HepG2 (cell line): ENCODE measurements around the gene DLL4. TPM values are rescaled to one million over a fixed set of nuclear protein-coding genes. Genes with fewer than 3 reads are reported as not detected.

Experiments
- ATAC-seq: fragments of 200-7000 bp; cut with Tn5 transposase; 3 replicates; pipeline ENCODE4 v1.9.1; 2020; ENCODE audit warnings: mild to moderate bottlenecking, moderate library complexity
- BruUV-seq: library from RNA; stranded (reverse); fragments of 400-500 nt; replicated peaks from 2 replicates; lab custom pipeline; 2021; lab: Mats Ljungman, UMichigan
- CTCF ChIA-PET: fragments of 300-600 bp; formaldehyde crosslinking; extraction: SDS; loops from one replicate; lab custom pipeline; 2021; ENCODE audit warnings: low total read pairs, inconsistent platforms, low intra/inter-chr PET ratio; lab: Yijun Ruan, JAX
- POLR2A ChIA-PET: fragments of 350-600 bp; sonication (Branson Sonifier 250); formaldehyde crosslinking; loops from one replicate; lab custom pipeline; 2020; ENCODE audit warnings: antibody characterized with exemption, inconsistent platforms; lab: Yijun Ruan, JAX
- DNase-seq: peaks from one replicate; pipeline ENCODE4 v3.0.0-alpha.2; 2015; ENCODE audit warnings: low spot score
- FAIRE-seq: peaks from 3 replicates; lab custom pipeline; 2011; peaks lifted over from hg19 to GRCh38; lab: Jason Lieb, UNC
- H2AFZ ChIP-seq: one replicate; pipeline ENCODE4 v1.6.1; 2011; ENCODE audit warnings: low read length, inconsistent platforms
- H3K27ac ChIP-seq: fragments of 300-600 bp; 3 replicates; pipeline ENCODE4 v1.8.0; 2011; ENCODE audit warnings: mixed run types, mild to moderate bottlenecking, mixed read lengths, low read length, inconsistent platforms; ENCODE audit not compliant: insufficient read depth; ENCODE audit errors: extremely low read length
- H3K27me3 ChIP-seq, 2 experiments: fragments of 200-600 bp in 1 of 2; 2 replicates in 1 of 2; 3 replicates in 1 of 2; pipeline versions ENCODE4 v1.6.0 to v1.8.0; 2011; ENCODE audit warnings: low read length in 2 of 2, mild to moderate bottlenecking in 2 of 2, moderate library complexity in 2 of 2, inconsistent platforms in 1 of 2; ENCODE audit not compliant: insufficient read depth in 2 of 2, control insufficient read depth in 1 of 2
- H3K36me3 ChIP-seq, 2 experiments: fragments of 200-600 bp in 1 of 2; replicated peaks in 1 of 2; 2 replicates in 1 of 2; 3 replicates in 1 of 2; pipeline versions ENCODE4 v1.5.1 to v1.8.0; 2011; ENCODE audit warnings: low read length in 2 of 2, inconsistent platforms in 1 of 2; ENCODE audit not compliant: insufficient read depth in 2 of 2, control insufficient read depth in 1 of 2
- H3K4me1 ChIP-seq: 2 replicates; pipeline ENCODE4 v1.5.1; 2012; ENCODE audit warnings: low read length, inconsistent platforms; ENCODE audit not compliant: insufficient read depth
- H3K4me2 ChIP-seq: 2 replicates; pipeline ENCODE4 v1.6.0; 2011; ENCODE audit warnings: low read depth, low read length, inconsistent platforms
- H3K4me3 ChIP-seq, 3 experiments: fragments of 200-600 bp in 1 of 3; sonication (generic), shearing (Covaris generic) in 1 of 3; replicated peaks in 1 of 3; 2 replicates each; pipeline ENCODE4 v1.5.1; 2011 to 2016; ENCODE audit warnings: low read length in 3 of 3, inconsistent platforms in 2 of 3, low read depth in 2 of 3, mild to moderate bottlenecking in 2 of 3, control low read depth in 1 of 3, mixed read lengths in 1 of 3; ENCODE audit not compliant: insufficient read depth in 1 of 3
- H3K79me2 ChIP-seq: one replicate; pipeline ENCODE4 v1.6.1; 2011; ENCODE audit warnings: low read length, inconsistent platforms; ENCODE audit not compliant: insufficient read depth
- H3K9ac ChIP-seq: 2 replicates; pipeline ENCODE4 v1.6.0; 2011; ENCODE audit warnings: mild to moderate bottlenecking, low read depth, low read length, inconsistent platforms; ENCODE audit not compliant: insufficient read depth
- H3K9me3 ChIP-seq: 2 replicates; pipeline ENCODE4 v1.5.1; 2012; ENCODE audit warnings: mild to moderate bottlenecking, low read length
- H4K20me1 ChIP-seq: 2 replicates; pipeline ENCODE4 v1.6.0; 2011; ENCODE audit warnings: inconsistent platforms, mild to moderate bottlenecking, low read length, moderate library complexity; ENCODE audit not compliant: insufficient read depth
- ARID2 ChIP-seq: sonication (generic); formaldehyde crosslinking; IDR thresholded peaks from 2 replicates; pipeline ENCODE4 v1.8.1; 2022; ENCODE audit warnings: mild to moderate bottlenecking, missing genetic modification reagents, borderline replicate concordance
- EP300 ChIP-seq, 3 experiments: sonication (generic) in 1 of 3; formaldehyde crosslinking in 1 of 3; IDR thresholded peaks; 2 replicates each; pipeline versions ENCODE4 v1.5.1 to v1.6.1; 2011 to 2020; ENCODE audit warnings: low read depth in 2 of 3, low read length in 2 of 3, borderline replicate concordance in 1 of 3, improper control_type of control experiment in 1 of 3, mild to moderate bottlenecking in 1 of 3, missing genetic modification reagents in 1 of 3, moderate library complexity in 1 of 3
- HMGA1 ChIP-seq: sonication (generic); formaldehyde crosslinking; conservative IDR thresholded peaks from 2 replicates; pipeline ENCODE4 v1.4.0; 2020; ENCODE audit warnings: missing genetic modification reagents
- KMT2B ChIP-seq: IDR thresholded peaks from 2 replicates; pipeline ENCODE4 v1.6.1; 2016; ENCODE audit warnings: missing genetic modification reagents, missing compliant biosample characterization
- MAFK ChIP-seq, 2 experiments: IDR thresholded peaks in 1 of 2; conservative IDR thresholded peaks in 1 of 2; 2 replicates each; pipeline ENCODE4 v1.6.1; 2011; ENCODE audit warnings: improper control_type of control experiment in 2 of 2, low read length in 2 of 2
- MED13 ChIP-seq: sonication (generic); formaldehyde crosslinking; IDR thresholded peaks from 2 replicates; pipeline ENCODE4 v1.5.0; 2020; ENCODE audit warnings: missing genetic modification reagents
- MTF1 ChIP-seq: sonication (generic); formaldehyde crosslinking; IDR thresholded peaks from 2 replicates; pipeline ENCODE4 v1.5.0; 2020; ENCODE audit warnings: missing genetic modification reagents
- NR2F2 ChIP-seq: IDR thresholded peaks from 2 replicates; pipeline ENCODE4 v1.6.1; 2012; ENCODE audit warnings: low read depth, inconsistent platforms, borderline replicate concordance
- ZNF225 ChIP-seq: sonication (generic); formaldehyde crosslinking; IDR thresholded peaks from 2 replicates; pipeline ENCODE4 v1.4.0; 2020; ENCODE audit warnings: mild to moderate bottlenecking, missing genetic modification reagents
- ZNF607 ChIP-seq: sonication (generic); formaldehyde crosslinking; IDR thresholded peaks from 2 replicates; pipeline ENCODE4 v1.5.1; 2020; ENCODE audit warnings: missing genetic modification reagents, mild to moderate bottlenecking, borderline replicate concordance
- ZNF672 ChIP-seq: sonication (generic); formaldehyde crosslinking; IDR thresholded peaks from 2 replicates; pipeline ENCODE4 v1.8.1; 2022; ENCODE audit warnings: missing genetic modification reagents
- ZSCAN31 ChIP-seq: sonication (generic); formaldehyde crosslinking; IDR thresholded peaks from 2 replicates; pipeline ENCODE4 v1.5.0; 2020; ENCODE audit warnings: low read depth, mild to moderate bottlenecking, missing genetic modification reagents
- WGBS: methylation state at CpG from one replicate; pipeline ENCODE4 v1.1.6; 2017; ENCODE audit warnings: low lambda C conversion rate; 5-methylcytosine and 5-hydroxymethylcytosine counted together
- in situ Hi-C: cut with HindIII; loops from 2 replicates; pipeline ENCODE4 v1.10.0; 2017; ENCODE audit warnings: low pct_unique_long_range_greater_than_20kb; ENCODE audit not compliant: extremely low pct_ligation_motif_present
- intact Hi-C: fragments of 100-400 bp; cut with micrococcal nuclease; formaldehyde crosslinking; loops from one replicate; pipeline ENCODE4 v1.10.0; 2022; ENCODE audit not compliant: unreplicated experiment
- polyA plus RNA-seq, 8 experiments: library from polyadenylated mRNA; depleted of rRNA in 3 of 8; stranded (reverse) in 7 of 8; unstranded in 1 of 8; fragments of >200 nt; fragmentation: Illumina TruSeq in 4 of 8; extraction: Trizol in 4 of 8; gene quantifications; 2 replicates each; pipeline versions ENCODE4 v1.2.1 to v1.2.3, GENCODE V29; 2011 to 2016; ENCODE audit warnings: low read depth in 4 of 8, missing spikeins in 1 of 8, mixed read lengths in 1 of 8; ENCODE audit not compliant: insufficient read depth in 1 of 8
- total RNA-seq, 5 experiments: library from RNA; depleted of rRNA; stranded (reverse); fragments of >200 nt; fragmentation: Illumina TruSeq; extraction: Trizol; gene quantifications; 2 replicates each; pipeline ENCODE4 v1.2.3, GENCODE V29; 2016; ENCODE audit warnings: low read depth in 1 of 5
- TF ChIP-seq, protein P1 (sequence below): sonication (generic); formaldehyde crosslinking; IDR thresholded peaks from 2 replicates; pipeline ENCODE4 v1.5.0; 2020; ENCODE audit warnings: mild to moderate bottlenecking, missing genetic modification reagents, borderline replicate concordance
- TF ChIP-seq, protein P2 (sequence below): sonication (generic); formaldehyde crosslinking; IDR thresholded peaks from 2 replicates; pipeline ENCODE4 v1.5.0; 2020; ENCODE audit warnings: missing genetic modification reagents
- TF ChIP-seq, protein P3 (sequence below): sonication (generic); formaldehyde crosslinking; IDR thresholded peaks from 2 replicates; pipeline ENCODE4 v1.5.0; 2020; ENCODE audit warnings: mild to moderate bottlenecking, missing genetic modification reagents
- TF ChIP-seq, protein P4 (sequence below): sonication (generic); formaldehyde crosslinking; IDR thresholded peaks from 2 replicates; pipeline ENCODE4 v1.4.0; 2020; ENCODE audit warnings: low read depth, mild to moderate bottlenecking, missing genetic modification reagents

The DLL4 gene
- total and polyA plus RNA-seq, 2 of the 13 experiments (the other 11 are each of a cell fraction or from before 2014, with no cell fraction given): 0.20 to 0.25 TPM

DNA sequence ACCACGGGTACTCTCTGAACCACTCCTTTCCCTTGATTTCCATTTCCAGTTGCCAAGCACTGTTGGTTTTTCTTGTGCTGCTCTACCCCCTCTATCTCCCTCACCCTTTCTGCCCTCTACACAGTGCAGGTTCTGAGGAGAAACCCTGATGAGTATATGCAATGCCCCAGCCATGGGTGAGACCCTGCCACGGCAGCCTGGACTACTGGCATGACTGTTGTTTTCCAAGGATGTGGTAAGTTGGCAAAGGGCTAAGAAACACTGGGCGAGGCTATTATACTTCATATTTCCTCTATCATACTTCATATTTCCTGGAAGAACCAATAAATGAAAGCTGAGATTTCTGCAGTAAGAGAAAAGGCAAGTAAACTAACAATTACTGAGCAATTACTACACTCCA is 52.0 kb downstream of the DLL4 start:
- WGBS: 96% methylated on average over 3 of the region's 3 CpGs
- POLR2A ChIA-PET: no interaction called here
- no TSS peak for BruUV-seq
- Histone ChIP-seq H4K20me1 (no peaks in the 10 kb centered on the region), H3K4me1 (no peaks in the 10 kb centered on the region), H3K79me2 (no peaks in the 10 kb centered on the region), H3K9ac (no peak overlapping the region), H3K27me3 (no peaks in the 10 kb centered on the region), H2AFZ (no peak overlapping the region), H3K4me3 (no peak overlapping the region), H3K9me3 (no peaks in the 10 kb centered on the region), H3K36me3 (peaks cover 31 to 95% of the 10 kb centered on the region in 2 experiments), H3K4me2 (no peak overlapping the region), H3K27ac (no peak overlapping the region)
- DNase-seq (no peak), ATAC-seq (no peak), FAIRE-seq (no peak)
- in situ Hi-C loops (no loop called here), intact Hi-C loops (no loop called here)
- CTCF ChIA-PET: no interaction called here
- TF ChIP-seq NR2F2 (no peak), ZNF225 (CRISPR knock-in tag) (no peak), MED13 (CRISPR knock-in tag) (no peak), ZSCAN31 (no peak), ZNF607 (CRISPR knock-in tag) (no peak), ZNF672 (CRISPR knock-in tag) (no peak), MTF1 (CRISPR knock-in tag) (no peak), KMT2B (CRISPR knock-in tag) (no peak), EP300 (IDR thresholded peaks at IDR 0.05; ENCODE audit: low read depth in 2 of 2, low read length in 2 of 2) (no peak), EP300 (CRISPR knock-in tag; IDR thresholded peaks at IDR 0.05; ENCODE audit: borderline replicate concordance) (no peak), HMGA1 (no peak), ARID2 (CRISPR knock-in tag) (no peak), MAFK (conservative IDR thresholded peaks at IDR 0.05 in 1 of 2, IDR thresholded peaks at IDR 0.05 in 1 of 2; ENCODE audit: low read length in 2 of 2) (no peak)
- TF ChIP-seq, protein P1, sequence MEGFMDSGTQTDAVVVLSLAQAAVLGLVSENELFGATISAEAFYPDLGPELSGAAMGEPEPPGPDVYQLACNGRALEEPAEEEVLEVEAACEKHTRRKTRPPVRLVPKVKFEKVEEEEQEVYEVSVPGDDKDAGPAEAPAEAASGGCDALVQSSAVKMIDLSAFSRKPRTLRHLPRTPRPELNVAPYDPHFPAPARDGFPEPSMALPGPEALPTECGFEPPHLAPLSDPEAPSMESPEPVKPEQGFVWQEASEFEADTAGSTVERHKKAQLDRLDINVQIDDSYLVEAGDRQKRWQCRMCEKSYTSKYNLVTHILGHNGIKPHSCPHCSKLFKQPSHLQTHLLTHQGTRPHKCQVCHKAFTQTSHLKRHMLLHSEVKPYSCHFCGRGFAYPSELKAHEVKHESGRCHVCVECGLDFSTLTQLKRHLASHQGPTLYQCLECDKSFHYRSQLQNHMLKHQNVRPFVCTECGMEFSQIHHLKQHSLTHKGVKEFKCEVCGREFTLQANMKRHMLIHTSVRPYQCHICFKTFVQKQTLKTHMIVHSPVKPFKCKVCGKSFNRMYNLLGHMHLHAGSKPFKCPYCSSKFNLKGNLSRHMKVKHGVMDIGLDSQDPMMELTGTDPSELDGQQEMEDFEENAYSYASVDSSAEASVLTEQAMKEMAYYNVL (CRISPR knock-in tag): no peak
- TF ChIP-seq, protein P2, sequence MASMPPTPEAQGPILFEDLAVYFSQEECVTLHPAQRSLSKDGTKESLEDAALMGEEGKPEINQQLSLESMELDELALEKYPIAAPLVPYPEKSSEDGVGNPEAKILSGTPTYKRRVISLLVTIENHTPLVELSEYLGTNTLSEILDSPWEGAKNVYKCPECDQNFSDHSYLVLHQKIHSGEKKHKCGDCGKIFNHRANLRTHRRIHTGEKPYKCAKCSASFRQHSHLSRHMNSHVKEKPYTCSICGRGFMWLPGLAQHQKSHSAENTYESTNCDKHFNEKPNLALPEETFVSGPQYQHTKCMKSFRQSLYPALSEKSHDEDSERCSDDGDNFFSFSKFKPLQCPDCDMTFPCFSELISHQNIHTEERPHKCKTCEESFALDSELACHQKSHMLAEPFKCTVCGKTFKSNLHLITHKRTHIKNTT: no peak
- TF ChIP-seq, protein P3, sequence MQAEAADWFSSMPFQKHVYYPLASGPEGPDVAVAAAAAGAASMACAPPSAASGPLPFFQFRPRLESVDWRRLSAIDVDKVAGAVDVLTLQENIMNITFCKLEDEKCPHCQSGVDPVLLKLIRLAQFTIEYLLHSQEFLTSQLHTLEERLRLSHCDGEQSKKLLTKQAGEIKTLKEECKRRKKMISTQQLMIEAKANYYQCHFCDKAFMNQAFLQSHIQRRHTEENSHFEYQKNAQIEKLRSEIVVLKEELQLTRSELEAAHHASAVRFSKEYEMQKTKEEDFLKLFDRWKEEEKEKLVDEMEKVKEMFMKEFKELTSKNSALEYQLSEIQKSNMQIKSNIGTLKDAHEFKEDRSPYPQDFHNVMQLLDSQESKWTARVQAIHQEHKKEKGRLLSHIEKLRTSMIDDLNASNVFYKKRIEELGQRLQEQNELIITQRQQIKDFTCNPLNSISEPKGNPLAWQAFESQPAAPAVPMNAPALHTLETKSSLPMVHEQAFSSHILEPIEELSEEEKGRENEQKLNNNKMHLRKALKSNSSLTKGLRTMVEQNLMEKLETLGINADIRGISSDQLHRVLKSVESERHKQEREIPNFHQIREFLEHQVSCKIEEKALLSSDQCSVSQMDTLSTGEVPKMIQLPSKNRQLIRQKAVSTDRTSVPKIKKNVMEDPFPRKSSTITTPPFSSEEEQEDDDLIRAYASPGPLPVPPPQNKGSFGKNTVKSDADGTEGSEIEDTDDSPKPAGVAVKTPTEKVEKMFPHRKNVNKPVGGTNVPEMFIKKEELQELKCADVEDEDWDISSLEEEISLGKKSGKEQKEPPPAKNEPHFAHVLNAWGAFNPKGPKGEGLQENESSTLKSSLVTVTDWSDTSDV (CRISPR knock-in tag): no peak
- TF ChIP-seq, protein P4, sequence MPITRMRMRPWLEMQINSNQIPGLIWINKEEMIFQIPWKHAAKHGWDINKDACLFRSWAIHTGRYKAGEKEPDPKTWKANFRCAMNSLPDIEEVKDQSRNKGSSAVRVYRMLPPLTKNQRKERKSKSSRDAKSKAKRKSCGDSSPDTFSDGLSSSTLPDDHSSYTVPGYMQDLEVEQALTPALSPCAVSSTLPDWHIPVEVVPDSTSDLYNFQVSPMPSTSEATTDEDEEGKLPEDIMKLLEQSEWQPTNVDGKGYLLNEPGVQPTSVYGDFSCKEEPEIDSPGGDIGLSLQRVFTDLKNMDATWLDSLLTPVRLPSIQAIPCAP (CRISPR knock-in tag): no peak
